ENCODE data around the gene ACSS1. TPM values are rescaled to one million over a fixed set of nuclear protein-coding genes. Genes with fewer than 3 reads are reported as not detected.

Gene ACSS1
- total and polyA plus RNA-seq, 2 of the 8 experiments (the other 6 are each of a cell fraction or from before 2014, with no cell fraction given), result 2.6 to 3.4 TPM

DNA sequence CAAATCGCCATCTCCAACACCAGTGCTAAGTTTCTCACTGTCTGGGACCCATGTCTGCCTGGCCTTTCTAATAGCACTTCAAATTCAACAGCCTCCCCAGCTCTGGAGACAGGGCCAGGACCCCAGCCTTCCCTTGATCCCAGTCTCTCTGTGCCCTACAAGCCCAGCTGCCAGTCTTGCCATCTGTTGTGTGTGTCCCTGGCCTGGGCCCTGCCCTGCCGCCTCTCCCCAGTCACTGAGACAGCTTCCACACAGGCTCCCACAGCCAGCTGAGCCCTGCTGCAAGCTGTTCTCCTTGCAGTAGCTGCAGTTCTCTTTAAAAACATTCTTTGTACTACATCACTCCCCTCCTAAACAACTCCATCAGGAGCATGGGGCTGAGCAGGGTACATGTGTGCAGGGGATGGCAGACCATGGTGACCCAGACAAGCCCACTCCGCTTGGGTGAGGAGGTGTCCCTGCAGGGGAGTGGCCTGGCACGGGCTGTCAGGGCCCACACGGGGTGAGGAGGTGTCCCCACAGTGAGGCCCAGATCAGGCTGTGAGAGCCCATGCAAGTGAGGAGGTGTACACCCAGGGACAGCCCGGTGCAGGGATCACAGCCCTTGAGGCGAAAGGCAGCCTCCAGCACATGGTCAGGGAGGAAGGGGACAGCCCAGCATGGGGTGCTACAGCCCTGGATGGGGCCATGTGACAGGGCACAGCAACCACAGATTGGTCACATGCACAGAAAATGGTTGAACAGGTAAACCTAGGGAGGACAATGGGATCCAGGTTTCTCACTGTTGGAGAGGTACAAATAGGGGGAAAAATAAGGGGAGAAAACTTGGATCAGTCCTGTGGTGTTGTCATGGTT is 92.6 kb downstream of the ACSS1 start:
- Histone ChIP-seq H3K9me3 (ENCODE audit: insufficient read depth in 2 of 2, low read depth in 1 of 2, low read length in 1 of 2) (no peaks in the 10 kb centered on the region), H3K4ac (replicated peaks; ENCODE audit: insufficient read length, low read depth, low read length) (no peak overlapping the region), H2BK15ac (ENCODE audit: low read length) (no peak overlapping the region), H2AK5ac (ENCODE audit: low read depth, low read length) (no peak overlapping the region), H2AFZ (ENCODE audit: low read length) (no peak overlapping the region), H2BK20ac (ENCODE audit: low read length) (no peak overlapping the region), H4K91ac (replicated peaks; ENCODE audit: insufficient read length, low read length) (no peak overlapping the region), H3K27ac (ENCODE audit: low read depth, low read length) (no peak overlapping the region), H3K14ac (ENCODE audit: insufficient read length) (no peak overlapping the region), H3K4me1 (replicated peaks in 1 of 4; ENCODE audit: control insufficient read depth in 3 of 4, insufficient read depth in 4 of 4, low read length in 3 of 4) (no peaks in the 10 kb centered on the region), H3K9ac (replicated peaks in 1 of 4; ENCODE audit: extremely low read depth in 1 of 4, low read depth in 3 of 4, low read length in 3 of 4) (no peak overlapping the region), H3K4me2 (ENCODE audit: insufficient read depth in 1 of 2, low read depth in 2 of 2, low read length in 2 of 2) (no peak overlapping the region), H4K8ac (ENCODE audit: extremely low read depth, insufficient read depth, low read length) (no peak overlapping the region), H3K79me1 (ENCODE audit: low read depth, low read length) (no peaks in the 10 kb centered on the region), H3K36me3 (ENCODE audit: control insufficient read depth in 2 of 4, insufficient read depth in 4 of 4, low read length in 3 of 4) (peaks cover 6 to 24% (median 15%) of the 10 kb centered on the region in 4 experiments; a peak in 7 of 8 replicates), H3K18ac (ENCODE audit: extremely low read depth, low read length) (no peak overlapping the region), H3K56ac (replicated peaks; ENCODE audit: insufficient read length, low read depth, low read length) (no peak overlapping the region), H3K23me2 (ENCODE audit: low read depth, low read length) (no peaks in the 10 kb centered on the region), H4K5ac (ENCODE audit: insufficient read length, low read depth, low read length) (no peak overlapping the region), H2BK120ac (replicated peaks; ENCODE audit: low read depth, low read length) (no peak overlapping the region), H2BK5ac (ENCODE audit: low read depth, low read length) (no peak overlapping the region), H2BK12ac (ENCODE audit: low read depth, low read length) (no peak overlapping the region), H4K20me1 (replicated peaks in 1 of 2; ENCODE audit: control insufficient read depth in 1 of 2, insufficient read depth in 2 of 2, low read length in 2 of 2) (peaks cover 3 to 9% of the 10 kb centered on the region in 2 experiments), H3K4me3 (ENCODE audit: extremely low read depth in 1 of 4, insufficient read depth in 2 of 4, low read depth in 3 of 4, low read length in 4 of 4) (no peak overlapping the region), H3K27me3 (replicated peaks in 1 of 4; ENCODE audit: control insufficient read depth in 3 of 4, extremely low read depth in 1 of 4, insufficient read depth in 3 of 4, low read length in 3 of 4) (no peaks in the 10 kb centered on the region), H3K79me2 (ENCODE audit: control insufficient read depth in 1 of 2, insufficient read depth in 2 of 2, low read length in 2 of 2) (no peaks in the 10 kb centered on the region), H3K23ac (ENCODE audit: insufficient read length) (no peak overlapping the region)
- peak in 1 of 2 experiments; percentile 26 for DNase-seq (ENCODE audit: low read depth in 1 of 2, low spot score in 2 of 2)
- no peak for FAIRE-seq
- 96% methylated on average over 7 of the region's 7 CpGs; no CpG with 5 or more reads in 1 of the 2 experiments for WGBS, 2 experiments (ENCODE audit: extremely low coverage in 1 of 2, insufficient coverage in 1 of 2, insufficient read length in 1 of 2, insufficient replicate concordance in 2 of 2, low coverage in 1 of 2, low lambda C conversion rate in 2 of 2, missing lambda C conversion rate in 1 of 2)
- CTCF ChIA-PET (ENCODE audit: partially characterized antibody), result interaction anchor here (1.9 kb wide), 1 partner anchor 35 kb away, joined by 5 read pairs; no protein-coding TSS in a partner anchor
- POLR2A ChIA-PET (ENCODE audit: partially characterized antibody), result no interaction called here
- TF ChIP-seq SIX5 (IDR thresholded peaks at IDR 0.05; ENCODE audit: low read depth, low read length), result no peak
- TF ChIP-seq POU5F1 (IDR thresholded peaks at IDR 0.05; ENCODE audit: low read depth, low read length), result no peak
- no peak for TF ChIP-seq TAF7 (optimal IDR thresholded peaks at IDR 0.05; ENCODE audit: borderline replicate concordance, low read depth, low read length)
- no peak for TF ChIP-seq RBBP5 (IDR thresholded peaks at IDR 0.05; ENCODE audit: borderline replicate concordance, low read depth, low read length)
- TF ChIP-seq RFX5 (IDR thresholded peaks at IDR 0.05; ENCODE audit: borderline replicate concordance, low read depth, low read length), result no peak
- no peak for TF ChIP-seq SP2 (IDR thresholded peaks at IDR 0.05; ENCODE audit: low read length)
